SK-N-SH (cell line): Measurements from ENCODE around the gene PPP1R37. TPM values are rescaled to one million over a fixed set of nuclear protein-coding genes. Genes with fewer than 3 reads are reported as not detected.

Source experiments
- CTCF ChIA-PET: fragments of 300-600, 350-600 bp; formaldehyde crosslinking; extraction: SDS; loops from one replicate; lab custom pipeline; 2021; lab: Yijun Ruan, JAX
- POLR2A ChIA-PET: fragments of 350-600 bp; sonication (Branson Sonifier 250); formaldehyde crosslinking; extraction: SDS; loops from one replicate; lab custom pipeline; 2020; ENCODE audit warnings: antibody characterized with exemption, inconsistent platforms; lab: Yijun Ruan, JAX
- DNase-seq: peaks from one replicate; pipeline ENCODE4 v3.0.0; 2012
- H2AFZ ChIP-seq: fragments of 200-600 bp; sonication (generic); 2 replicates; pipeline ENCODE4 v1.8.1; 2016; ENCODE audit warnings: antibody characterized with exemption, mild to moderate bottlenecking, low read depth
- H3F3A ChIP-seq: fragments of 200-600 bp; sonication (generic); replicated peaks from 2 replicates; pipeline ENCODE3; 2016; ENCODE audit warnings: antibody characterized with exemption, mild to moderate bottlenecking; ENCODE audit not compliant: insufficient read depth
- H3K27ac ChIP-seq, 2 experiments: fragments of 200-500 bp in 1 of 2; fragments of 200-600 bp in 1 of 2; sonication (Bioruptor generic) in 1 of 2; sonication (generic), shearing (Covaris generic) in 1 of 2; 2 replicates each; pipeline versions ENCODE4 v1.5.1 to v1.6.1; 2014 to 2016; ENCODE audit warnings: low read depth in 2 of 2, inconsistent platforms in 1 of 2, low read length in 1 of 2, mild to moderate bottlenecking in 1 of 2, mixed read lengths in 1 of 2
- H3K27me3 ChIP-seq: fragments of 200-600 bp; sonication (generic), shearing (Covaris generic); 2 replicates; pipeline ENCODE4 v1.6.1; 2016; ENCODE audit warnings: mixed run types; ENCODE audit not compliant: insufficient read depth
- H3K36me3 ChIP-seq, 2 experiments: fragments of 200-500 bp in 1 of 2; fragments of 200-600 bp in 1 of 2; sonication (Bioruptor generic) in 1 of 2; sonication (generic) in 1 of 2; replicated peaks in 1 of 2; 2 replicates each; pipeline versions ENCODE3 to v1.5.1; 2014 to 2016; ENCODE audit warnings: low read length in 1 of 2, mild to moderate bottlenecking in 1 of 2; ENCODE audit not compliant: insufficient read depth in 2 of 2, control insufficient read depth in 1 of 2
- H3K4me1 ChIP-seq, 2 experiments: fragments of 200-500 bp in 1 of 2; fragments of 200-600 bp in 1 of 2; sonication (Bioruptor generic) in 1 of 2; sonication (generic), shearing (Covaris generic) in 1 of 2; 2 replicates each; pipeline versions ENCODE4 v1.5.1 to v1.6.1; 2014 to 2016; ENCODE audit warnings: low read depth in 1 of 2, low read length in 1 of 2, mixed run types in 1 of 2; ENCODE audit not compliant: insufficient read depth in 2 of 2, control insufficient read depth in 1 of 2
- H3K4me2 ChIP-seq: fragments of 200-600 bp; sonication (generic), shearing (Covaris generic); 2 replicates; pipeline ENCODE4 v1.6.1; 2017; ENCODE audit warnings: mixed run types
- H3K4me3 ChIP-seq, 2 experiments: fragments of 200-500 bp in 1 of 2; fragments of 200-600 bp in 1 of 2; sonication (Bioruptor generic) in 1 of 2; sonication (generic), shearing (Covaris generic) in 1 of 2; 2 replicates each; pipeline versions ENCODE4 v1.5.1 to v1.8.1; 2014 to 2016; ENCODE audit warnings: low read depth in 2 of 2, inconsistent platforms in 1 of 2, low read length in 1 of 2, mild to moderate bottlenecking in 1 of 2, mixed read lengths in 1 of 2, moderate library complexity in 1 of 2
- H3K79me2 ChIP-seq: fragments of 200-600 bp; sonication (generic); 2 replicates; pipeline ENCODE4 v1.8.1; 2017; ENCODE audit warnings: mild to moderate bottlenecking; ENCODE audit not compliant: insufficient read depth
- H3K9ac ChIP-seq: fragments of 200-600 bp; sonication (generic); 2 replicates; pipeline ENCODE4 v1.6.1; 2017; ENCODE audit warnings: mixed run types
- H3K9me2 ChIP-seq: fragments of 200-600 bp; sonication (generic); 2 replicates; pipeline ENCODE4 v1.6.1; 2017; ENCODE audit warnings: mixed run types
- H3K9me3 ChIP-seq: fragments of 200-600 bp; sonication (generic); 2 replicates; pipeline ENCODE4 v1.6.1; 2017; ENCODE audit warnings: mixed run types, mild to moderate bottlenecking, moderate library complexity
- H4K20me1 ChIP-seq: fragments of 200-600 bp; sonication (generic); 2 replicates; pipeline ENCODE4 v1.6.1; 2017; ENCODE audit warnings: mild to moderate bottlenecking, mixed run types; ENCODE audit not compliant: insufficient read depth
- ELF1 ChIP-seq: IDR thresholded peaks from 2 replicates; pipeline ENCODE4 v1.4.0; 2012
- EP300 ChIP-seq, 2 experiments: IDR thresholded peaks; 2 replicates each; pipeline versions ENCODE4 v1.4.0 to v1.6.1; 2012; ENCODE audit warnings: borderline replicate concordance in 1 of 2, low read depth in 1 of 2, low read length in 1 of 2
- EZH2phosphoT487 ChIP-seq: fragments of 200-600 bp; sonication (generic); IDR thresholded peaks from 2 replicates; pipeline ENCODE4 v1.6.1; 2017; ENCODE audit warnings: low read depth, mixed run types, mild to moderate bottlenecking, antibody characterized with exemption, moderate library complexity, borderline replicate concordance
- FOXJ3 ChIP-seq: sonication (generic); formaldehyde crosslinking; IDR thresholded peaks from 2 replicates; pipeline ENCODE4 v1.5.1; 2020; ENCODE audit warnings: mild to moderate bottlenecking, missing genetic modification reagents
- GABPA ChIP-seq: IDR thresholded peaks from 2 replicates; pipeline ENCODE4 v1.4.0; 2012; ENCODE audit warnings: low read depth, mild to moderate bottlenecking
- GATA2 ChIP-seq: sonication (generic); formaldehyde crosslinking; IDR thresholded peaks from 2 replicates; pipeline ENCODE4 v1.5.0; 2020; ENCODE audit warnings: mild to moderate bottlenecking, missing genetic modification reagents
- MAX ChIP-seq: IDR thresholded peaks from 2 replicates; pipeline ENCODE4 v1.4.0; 2012; ENCODE audit warnings: low read depth
- MXI1 ChIP-seq: IDR thresholded peaks from 2 replicates; pipeline ENCODE4 v1.6.1; 2012; ENCODE audit warnings: mild to moderate bottlenecking, low read depth, low read length, improper control_type of control experiment
- POLR2AphosphoS5 ChIP-seq: IDR thresholded peaks from 2 replicates; pipeline ENCODE4 v1.6.1; 2012; ENCODE audit warnings: low read depth, low read length
- RAD21 ChIP-seq: IDR thresholded peaks from 2 replicates; pipeline ENCODE4 v1.6.1; 2012; ENCODE audit warnings: mild to moderate bottlenecking, low read length
- RCOR1 ChIP-seq: fragments of 150-350 bp; IDR thresholded peaks from 2 replicates; pipeline ENCODE4 v1.6.1; 2017; ENCODE audit warnings: antibody characterized with exemption, low read length
- RFX5 ChIP-seq: IDR thresholded peaks from 2 replicates; pipeline ENCODE4 v1.6.1; 2012; ENCODE audit warnings: mild to moderate bottlenecking, improper control_type of control experiment, low read length
- RXRA ChIP-seq: IDR thresholded peaks from 2 replicates; pipeline ENCODE4 v1.4.0; 2012; ENCODE audit warnings: low read depth, mild to moderate bottlenecking, borderline replicate concordance
- SMC3 ChIP-seq: IDR thresholded peaks from 2 replicates; pipeline ENCODE4 v1.6.1; 2012; ENCODE audit warnings: low read depth, low read length, improper control_type of control experiment
- TAF1 ChIP-seq: IDR thresholded peaks from 2 replicates; pipeline ENCODE4 v1.6.1; 2012; ENCODE audit warnings: low read depth, mild to moderate bottlenecking, low read length, moderate library complexity, borderline replicate concordance
- TCF12 ChIP-seq: IDR thresholded peaks from 2 replicates; pipeline ENCODE4 v1.4.0; 2012
- USF1 ChIP-seq: IDR thresholded peaks from 2 replicates; pipeline ENCODE4 v1.4.0; 2012; ENCODE audit warnings: low read depth, borderline replicate concordance
- YY1 ChIP-seq: IDR thresholded peaks from 2 replicates; pipeline ENCODE4 v1.4.0; 2012; ENCODE audit warnings: low read depth, mild to moderate bottlenecking
- WGBS: methylation state at CpG from one replicate; pipeline ENCODE4 v1.1.6; 2017; ENCODE audit warnings: low lambda C conversion rate; 5-methylcytosine and 5-hydroxymethylcytosine counted together
- polyA plus RNA-seq, 3 experiments: library from polyadenylated mRNA; depleted of rRNA; stranded (reverse); fragments of >200 nt; gene quantifications; 2 replicates each; pipeline ENCODE4 v1.2.3, GENCODE V29; 2012

PPP1R37 gene
- polyA plus RNA-seq, 1 of the 3 experiments (the other 2 are of a cell fraction) = 24.4 TPM

DNA sequence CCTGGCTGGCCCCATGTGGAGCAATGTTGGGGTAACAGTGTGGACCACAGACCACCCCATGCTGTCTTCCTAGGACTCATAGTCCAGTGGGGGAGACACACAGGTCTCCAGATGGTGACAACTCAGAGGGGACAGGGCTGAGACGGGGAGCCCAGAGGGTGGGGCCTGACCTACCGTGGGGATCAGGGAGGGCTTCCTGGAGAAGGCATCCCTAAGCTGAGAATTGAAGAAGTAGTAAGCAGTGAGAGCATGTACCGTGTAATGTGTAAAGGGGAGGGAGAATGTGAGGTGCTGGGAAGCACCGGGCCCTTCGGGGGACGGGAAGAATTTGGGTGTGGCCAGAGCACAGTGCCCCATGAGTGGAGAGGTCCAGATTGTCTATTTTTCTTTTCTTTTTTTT is 31.0 kb downstream of the PPP1R37 start:
- TF ChIP-seq YY1 (no peak), RXRA (no peak), TCF12 (no peak), ELF1 (no peak), GABPA (no peak)
- TF ChIP-seq, all 33 proteins: peak for 0
- Histone ChIP-seq H3K27me3 (no peaks in the 10 kb centered on the region), H2AFZ (no peak overlapping the region), H3K9ac (no peak overlapping the region), H3K4me2 (no peak overlapping the region), H3K36me3 (no peaks in the 10 kb centered on the region), H3K79me2 (peaks cover 76% of the 10 kb centered on the region), H3F3A (no peaks in the 10 kb centered on the region), H3K9me2 (no peaks in the 10 kb centered on the region), H4K20me1 (peaks cover 83% of the 10 kb centered on the region), H3K4me3 (no peak overlapping the region), H3K4me1 (peaks cover 0 to 24% of the 10 kb centered on the region in 2 experiments; a peak in 1 of 4 replicates), H3K9me3 (no peaks in the 10 kb centered on the region), H3K27ac (no peak overlapping the region; a peak in 1 of 4 replicates)
- 96% methylated on average over 6 of the region's 6 CpGs for whole genome bisulfite sequencing
- POLR2A ChIA-PET = no interaction called here
- CTCF ChIA-PET = interaction anchor here (1.0 to 2.7 kb wide), 3 partner anchors 8 to 14 kb away, joined by 3 to 24 read pairs (median 6); no protein-coding TSS in a partner anchor
- no peak for DNase-seq

- Histone ChIP-seq H3K9ac (no peak overlapping the region), H2AFZ (no peak overlapping the region), H3K9me2 (no peaks in the 10 kb centered on the region), H3F3A (no peaks in the 10 kb centered on the region), H3K27me3 (no peaks in the 10 kb centered on the region), H3K4me1 (peaks cover 0 to 24% of the 10 kb centered on the region in 2 experiments; a peak in 1 of 4 replicates), H3K4me3 (no peak overlapping the region), H3K4me2 (no peak overlapping the region), H3K79me2 (peaks cover 64% of the 10 kb centered on the region), H3K9me3 (no peaks in the 10 kb centered on the region), H4K20me1 (peaks cover 86% of the 10 kb centered on the region), H3K27ac (no peak overlapping the region), H3K36me3 (no peaks in the 10 kb centered on the region)
- ChIA-PET CTCF (interaction anchor here (1.0 to 2.7 kb wide), 6 partner anchors 10 to 34 kb away, joined by 4 to 24 read pairs (median 7); partner anchors contain the start of gene PPP1R37), POLR2A (no interaction called here)
- WGBS = 81% methylated on average over 2 of the region's 9 CpGs
- no peak for TF ChIP-seq GATA2
- DNase-seq = no peak
Measured at GRCh38 chr19:45125360-45125759, 32.4 kb downstream of the PPP1R37 start.

- WGBS = 85% methylated on average over 8 of the region's 12 CpGs
- ChIA-PET CTCF (interaction anchor here (0.6 to 2.7 kb wide), 15 partner anchors 10 to 174 kb away, joined by 3 to 24 read pairs (median 3); partner anchors contain the start of gene PPP1R37), POLR2A (no interaction called here)
- Histone ChIP-seq H3K4me3 (no peak overlapping the region), H4K20me1 (peaks cover 86% of the 10 kb centered on the region), H3K4me1 (peaks cover 0 to 23% of the 10 kb centered on the region in 2 experiments; a peak in 1 of 4 replicates), H3F3A (no peaks in the 10 kb centered on the region), H3K9me2 (no peaks in the 10 kb centered on the region), H2AFZ (no peak overlapping the region), H3K9ac (no peak overlapping the region), H3K4me2 (no peak overlapping the region), H3K27me3 (no peaks in the 10 kb centered on the region), H3K79me2 (peaks cover 63% of the 10 kb centered on the region), H3K9me3 (no peaks in the 10 kb centered on the region), H3K36me3 (no peaks in the 10 kb centered on the region), H3K27ac (no peak overlapping the region; a peak in 1 of 4 replicates)
- peak; percentile 68 for DNase-seq
- no peak for TF ChIP-seq POLR2AphosphoS5
- no peak for TF ChIP-seq RXRA
- TF ChIP-seq MAX = 0 out of 2 replicates have a peak, but pooled peaks have one; percentile 33
- no peak for TF ChIP-seq FOXJ3 (CRISPR knock-in tag)
- no peak for TF ChIP-seq EZH2phosphoT487
- TF ChIP-seq ELF1 = no peak
- no peak for TF ChIP-seq USF1
- TF ChIP-seq RFX5 = no peak
- TF ChIP-seq RAD21 = peak; percentile 55
- no peak for TF ChIP-seq TAF1
- no peak for TF ChIP-seq RCOR1
- TF ChIP-seq MXI1 = no peak
- no peak for TF ChIP-seq EP300 (IDR thresholded peaks at IDR 0.05; ENCODE audit: borderline replicate concordance in 1 of 2, low read depth in 1 of 2, low read length in 1 of 2)
- TF ChIP-seq SMC3 = peak; percentile 52
Measured at GRCh38 chr19:45125975-45126493, 33.1 kb downstream of the PPP1R37 start.
